SK-N-MC (cell line): ENCODE measurements around the gene LCOR.

Experiments
- EZH2 ChIP-seq: fragments of 200-600 bp; sonication (generic); IDR thresholded peaks from one replicate; pipeline ENCODE4 v1.6.1; 2017; ENCODE audit warnings: antibody characterized with exemption
- FOXP2 ChIP-seq: optimal IDR thresholded peaks from 2 replicates; pipeline ENCODE3; 2011; ENCODE audit warnings: mild to moderate bottlenecking, moderate library complexity; ENCODE audit not compliant: insufficient read depth; ENCODE audit errors: extremely low read length, control extremely low read depth
- POLR2AphosphoS5 ChIP-seq: IDR thresholded peaks from 2 replicates; pipeline ENCODE4 v1.6.1; 2012; ENCODE audit warnings: mild to moderate bottlenecking, low read depth, low read length, borderline replicate concordance

GRCh38 chr10:96832721-96833219 is 672 bp downstream of the LCOR start:
- TF ChIP-seq EZH2: no peak
- TF ChIP-seq POLR2AphosphoS5: no peak
- TF ChIP-seq FOXP2: no peak
